Placental epithelial cell (primary cell): ENCODE results near the gene SYPL1. TPM values are rescaled to one million over a fixed set of nuclear protein-coding genes. Genes with fewer than 3 reads are reported as not detected.

Experiments
- total RNA-seq: library from RNA; depleted of rRNA; stranded (reverse); fragments of >200 nt; gene quantifications from 2 replicates; pipeline ENCODE4 v1.2.3, GENCODE V29; 2012

The SYPL1 gene
- total RNA-seq = 40.6 and 48.7 TPM in 2 replicates

DNA sequence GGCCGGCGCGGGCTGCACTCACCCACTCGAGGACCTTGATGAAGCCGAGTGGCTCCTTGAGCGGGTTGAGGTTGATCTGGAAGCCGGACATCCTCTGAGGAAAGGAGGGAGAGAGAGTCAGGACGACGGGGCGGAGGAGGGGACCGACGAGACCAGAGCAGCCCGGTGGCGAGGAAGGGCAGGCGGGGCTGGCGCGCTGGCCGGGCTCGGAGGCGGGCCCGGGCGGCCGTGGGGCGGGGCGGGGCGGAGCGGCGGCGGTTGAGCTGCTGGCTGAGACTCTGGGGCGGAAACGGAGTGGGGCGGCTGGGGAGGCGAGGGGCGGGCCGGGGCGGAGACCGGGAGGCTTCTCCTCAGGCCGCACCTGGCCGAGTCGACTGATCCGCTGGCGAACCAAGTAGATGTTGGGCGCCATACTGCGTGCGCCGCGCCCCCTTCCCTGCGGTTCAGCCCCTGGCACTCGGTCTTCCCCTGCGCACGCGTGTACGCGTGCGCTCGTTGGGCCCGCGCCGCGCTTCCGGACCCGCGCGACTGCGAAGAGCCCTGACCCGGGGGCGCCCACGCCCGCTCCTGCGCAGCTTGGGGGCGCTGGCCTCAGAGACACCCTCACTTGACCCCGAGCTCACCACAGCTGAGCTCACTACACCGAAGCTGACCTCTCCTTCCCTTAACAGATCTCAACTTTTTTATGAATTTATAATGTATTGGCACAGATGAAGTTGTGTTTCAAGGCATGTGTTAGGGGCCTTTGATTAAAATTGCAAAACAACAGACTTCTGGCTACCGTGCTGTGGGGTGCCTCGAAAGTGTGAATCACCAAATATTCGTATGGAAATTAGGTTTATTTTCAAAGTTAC is at the start of gene SYPL1:
TSS of gene SYPL1 (minus strand) at position 195 of the 854 bp plus-strand sequence. CDS start at position 91, 104 bp downstream.

Other genes with a start within 250 kb of the SYPL1 start
- gene ATXN7L1, start 235.7 kb downstream of the SYPL1 start, total RNA-seq = 4.2 and 9.4 TPM in 2 replicates
- gene CDHR3, start 149.0 kb downstream of the SYPL1 start, total RNA-seq = 0.22 and 0.39 TPM in 2 replicates
- gene NAMPT, start 172.7 kb upstream of the SYPL1 start, total RNA-seq = 20.0 and 22.8 TPM in 2 replicates